HEK293T (cell line): ENCODE results near the gene ARID1B.

Experiments used
- ARNT ChIP-seq: fragments of 450-650 bp; IDR thresholded peaks from 2 replicates; pipeline ENCODE4 v1.6.1; 2017; ENCODE audit warnings: mild to moderate bottlenecking
- CTBP1 ChIP-seq: fragments of 450-650 bp; IDR thresholded peaks from 2 replicates; pipeline ENCODE4 v1.6.1; 2016; ENCODE audit warnings: borderline replicate concordance
- FOXA1 ChIP-seq: fragments of 450-650 bp; IDR thresholded peaks from 2 replicates; pipeline ENCODE4 v1.6.1; 2016; ENCODE audit warnings: mild to moderate bottlenecking
- FOXM1 ChIP-seq: fragments of 450-650 bp; IDR thresholded peaks from 2 replicates; pipeline ENCODE4 v1.6.1; 2017; ENCODE audit warnings: mild to moderate bottlenecking, borderline replicate concordance
- HDGF ChIP-seq: fragments of 450-650 bp; IDR thresholded peaks from 2 replicates; pipeline ENCODE4 v1.6.1; 2017; ENCODE audit warnings: antibody characterized with exemption, borderline replicate concordance
- NFRKB ChIP-seq: fragments of 450-650 bp; IDR thresholded peaks from 2 replicates; pipeline ENCODE4 v1.6.1; 2016; ENCODE audit warnings: mild to moderate bottlenecking, moderate library complexity
- PKNOX1 ChIP-seq: fragments of 450-650 bp; IDR thresholded peaks from 2 replicates; pipeline ENCODE4 v1.6.1; 2016
- SP1 ChIP-seq: fragments of 450-650 bp; IDR thresholded peaks from 2 replicates; pipeline ENCODE4 v1.6.1; 2017
- SUZ12 ChIP-seq: fragments of 450-650 bp; IDR thresholded peaks from 2 replicates; pipeline ENCODE4 v1.6.1; 2016; ENCODE audit warnings: mild to moderate bottlenecking
- ZNF384 ChIP-seq: fragments of 450-650 bp; IDR thresholded peaks from 2 replicates; pipeline ENCODE4 v1.6.1; 2016

- TF ChIP-seq FOXM1: no peak
- TF ChIP-seq SUZ12: no peak
- no peak for TF ChIP-seq SP1
- TF ChIP-seq FOXA1: no peak
- TF ChIP-seq PKNOX1: peak; percentile 83
- TF ChIP-seq ZNF384: no peak
- TF ChIP-seq CTBP1: no peak
- TF ChIP-seq HDGF: no peak
- TF ChIP-seq NFRKB: no peak
- no peak for TF ChIP-seq ARNT
Measured at GRCh38 chr6:156780102-156780641, 3.0 kb downstream of the ARID1B start.
